HCT116 (cell line): ENCODE measurements around the gene TBKBP1. TPM values are rescaled to one million over a fixed set of nuclear protein-coding genes. Genes with fewer than 3 reads are reported as not detected.
A peak's percentile ranks its signal among the peaks of the same experiment; 100 is the strongest.

Source experiments
- ATAC-seq: fragments of 200-7000 bp; cut with Tn5 transposase; 2 replicates; pipeline ENCODE4 v1.9.1; 2020; ENCODE audit warnings: mild to moderate bottlenecking, moderate library complexity
- BruUV-seq: library from RNA; stranded (reverse); fragments of 400-500 nt; replicated peaks from 2 replicates; lab custom pipeline; 2021; lab: Mats Ljungman, UMichigan
- CTCF ChIA-PET: fragments of 300-600 bp; sonication (Branson Sonifier 250); formaldehyde crosslinking; loops from one replicate; lab custom pipeline; 2021; ENCODE audit warnings: antibody characterized with exemption; lab: Charles Lee
- POLR2A ChIA-PET: fragments of 300-600, 350-600 bp; sonication (Branson Sonifier 250); formaldehyde crosslinking; loops from one replicate; lab custom pipeline; 2021; ENCODE audit warnings: antibody characterized with exemption; lab: Charles Lee
- RAD21 ChIA-PET, 2 experiments: fragments of 300-600 bp; sonication (Branson Sonifier 250); formaldehyde crosslinking; loops; one replicate each; lab custom pipeline; 2023; ENCODE audit warnings: low total read pairs in 2 of 2; ENCODE audit not compliant: uncharacterized antibody in 2 of 2, unreplicated experiment in 2 of 2, low non-redundant PET in 1 of 2; lab: Charles Lee
- DNase-seq: peaks from one replicate; pipeline ENCODE4 v3.0.0-alpha.2; 2010; ENCODE audit warnings: low read depth, low spot score
- H2AFZ ChIP-seq: fragments of 200-600 bp; shearing (Covaris generic), sonication (generic); 2 replicates; pipeline ENCODE4 v1.6.1; 2017; ENCODE audit warnings: low read depth, mixed run types, mixed read lengths, antibody characterized with exemption, low read length; ENCODE audit not compliant: poor library complexity, severe bottlenecking
- H3K27ac ChIP-seq: 2 replicates; pipeline ENCODE4 v1.5.1; 2012; ENCODE audit warnings: low read depth, low read length
- H3K27me3 ChIP-seq: fragments of 200-600 bp; sonication (generic); 2 replicates; pipeline ENCODE4 v1.6.1; 2016; ENCODE audit warnings: mixed run types, low read length, mixed read lengths; ENCODE audit not compliant: insufficient read depth
- H3K36me3 ChIP-seq, 2 experiments: fragments of 200-500 bp in 1 of 2; fragments of 200-600 bp in 1 of 2; sonication (Bioruptor generic) in 1 of 2; sonication (generic) in 1 of 2; 2 replicates each; pipeline versions ENCODE4 v1.5.1 to v1.6.1; 2014 to 2016; ENCODE audit warnings: low read length in 2 of 2, inconsistent platforms in 1 of 2, mixed read lengths in 1 of 2, mixed run types in 1 of 2; ENCODE audit not compliant: insufficient read depth in 2 of 2, control insufficient read depth in 1 of 2
- H3K4me1 ChIP-seq, 2 experiments: fragments of 200-600 bp in 1 of 2; sonication (generic) in 1 of 2; 2 replicates each; pipeline versions ENCODE4 v1.5.1 to v1.6.1; 2012 to 2017; ENCODE audit warnings: low read length in 2 of 2, inconsistent platforms in 1 of 2, mild to moderate bottlenecking in 1 of 2, mixed read lengths in 1 of 2, mixed run types in 1 of 2, moderate library complexity in 1 of 2; ENCODE audit not compliant: insufficient read depth in 2 of 2, control insufficient read depth in 1 of 2
- H3K4me2 ChIP-seq: fragments of 200-600 bp; sonication (generic); 2 replicates; pipeline ENCODE4 v1.6.1; 2017; ENCODE audit warnings: mixed run types, low read length, mixed read lengths
- H3K4me3 ChIP-seq, 2 experiments: fragments of 200-600 bp in 1 of 2; sonication (generic) in 1 of 2; replicated peaks in 1 of 2; 2 replicates each; pipeline ENCODE4 v1.5.1; 2011 to 2016; ENCODE audit warnings: low read length in 2 of 2, control low read depth in 1 of 2, low read depth in 1 of 2, mild to moderate bottlenecking in 1 of 2, mixed read lengths in 1 of 2, mixed run types in 1 of 2
- H3K79me2 ChIP-seq: fragments of 200-600 bp; sonication (generic); 2 replicates; pipeline ENCODE4 v1.6.1; 2017; ENCODE audit warnings: mild to moderate bottlenecking, mixed run types, low read length, moderate library complexity, mixed read lengths; ENCODE audit not compliant: insufficient read depth
- H3K9ac ChIP-seq: fragments of 200-600 bp; sonication (generic); 2 replicates; pipeline ENCODE4 v1.6.1; 2016; ENCODE audit warnings: low read length, mixed read lengths
- H3K9me2 ChIP-seq: fragments of 200-600 bp; sonication (generic), shearing (Covaris generic); 2 replicates; pipeline ENCODE4 v1.6.1; 2017; ENCODE audit warnings: mixed run types, mild to moderate bottlenecking, moderate library complexity; ENCODE audit not compliant: insufficient read depth
- H3K9me3 ChIP-seq, 2 experiments: fragments of 200-500 bp in 1 of 2; fragments of 200-600 bp in 1 of 2; sonication (Bioruptor generic) in 1 of 2; sonication (generic) in 1 of 2; 2 replicates each; pipeline ENCODE4 v1.6.1; 2014 to 2017; ENCODE audit warnings: low read length in 2 of 2, mixed read lengths in 2 of 2, inconsistent platforms in 1 of 2, low read depth in 1 of 2, mild to moderate bottlenecking in 1 of 2, mixed run types in 1 of 2, moderate library complexity in 1 of 2; ENCODE audit not compliant: control insufficient read depth in 1 of 2, insufficient read depth in 1 of 2
- H4K20me1 ChIP-seq: fragments of 200-600 bp; sonication (generic), shearing (Covaris generic); 2 replicates; pipeline ENCODE4 v1.6.1; 2017; ENCODE audit warnings: mixed run types, mild to moderate bottlenecking, moderate library complexity; ENCODE audit not compliant: insufficient read depth
- CBX3 ChIP-seq: IDR thresholded peaks from 2 replicates; pipeline ENCODE4 v1.6.1; 2012; ENCODE audit warnings: low read depth
- CTCF ChIP-seq, 3 experiments: fragments of 200-600 bp in 1 of 3; sonication (generic) in 1 of 3; IDR thresholded peaks in 2 of 3; conservative IDR thresholded peaks in 1 of 3; 2 replicates each; pipeline ENCODE4 v1.5.1; 2012 to 2017; ENCODE audit warnings: low read depth in 2 of 3, low read length in 2 of 3, antibody characterized with exemption in 1 of 3, borderline replicate concordance in 1 of 3, control low read depth in 1 of 3, mild to moderate bottlenecking in 1 of 3, mixed read lengths in 1 of 3, mixed run types in 1 of 3, moderate library complexity in 1 of 3; ENCODE audit not compliant: insufficient read depth in 1 of 3
- SRF ChIP-seq: IDR thresholded peaks from 2 replicates; pipeline ENCODE4 v1.6.1; 2012; ENCODE audit warnings: low read depth
- ZFX ChIP-seq: fragments of 450-650 bp; IDR thresholded peaks from 2 replicates; pipeline ENCODE4 v1.6.1; 2017
- intact Hi-C: fragments of 100-400 bp; cut with micrococcal nuclease; formaldehyde crosslinking; loops from 2 replicates; pipeline ENCODE4 v1.10.0; 2022
- total RNA-seq: library from RNA; stranded (reverse); gene quantifications from one replicate; pipeline ENCODE4 v1.2.1, GENCODE V29; 2021; ENCODE audit not compliant: unreplicated experiment

TBKBP1 gene
- total RNA-seq, 1 experiment from 2014 or later = 12.4 TPM

GRCh38 chr17:47733047-47733673 is 39.2 kb downstream of the TBKBP1 start, which contains the start of gene TBX21:
TBX21 (plus strand) TSS chr17:47733236; CDS start chr17:47733455, 219 bp downstream.
- ChIA-PET CTCF (interaction anchor here (0.6 kb wide), 1 partner anchor 8 kb away, joined by 3 read pairs; no protein-coding TSS in a partner anchor), RAD21 (no interaction called here)
- Histone ChIP-seq H3K36me3 (no peaks in the 10 kb centered on the region), H3K4me2 (peak within 1 kb of the TSS; percentile 64), H3K9me3 (no peaks in the 10 kb centered on the region), H3K27me3 (peaks cover 6% of the 10 kb centered on the region; the same call in 1 of the 2 replicates), H4K20me1 (no peaks in the 10 kb centered on the region)
- peak; percentile 97 for ATAC-seq
- DNase-seq = peak; percentile 44
- TF ChIP-seq SRF = no peak
- TF ChIP-seq CTCF (IDR thresholded peaks at IDR 0.05 in 2 of 3, conservative IDR thresholded peaks at IDR 0.05 in 1 of 3; ENCODE audit: borderline replicate concordance in 1 of 3, insufficient read depth in 1 of 3, low read depth in 2 of 3, low read length in 2 of 3) = peak; percentile 41 to 49 (median 49); a peak in 4 of 6 replicates
- no peak for TF ChIP-seq ZFX
- no peak for TF ChIP-seq CBX3
- TF ChIP-seq, all 23 proteins: peak for 1
- peak within 1 kb of the TSS in 1 of 2 experiments; percentile 19; a peak in 1 of 4 replicates for H3K4me3 ChIP-seq
- H3K79me2 ChIP-seq = no peaks in the 10 kb centered on the region
- intact Hi-C loops = loop anchor here (5.0 kb wide), 1 partner anchor 69 kb away; no protein-coding TSS in a partner anchor
- no peaks in the 10 kb centered on the region for H3K9me2 ChIP-seq
- POLR2A ChIA-PET = no interaction called here
- BruUV-seq = no TSS peak
- H3K27ac ChIP-seq = no peak within 1 kb of the TSS
- H2AFZ ChIP-seq = peak within 1 kb of the TSS; percentile 61
- peaks cover 0 to 9% of the 10 kb centered on the region in 2 experiments; a peak in 2 of 4 replicates for H3K4me1 ChIP-seq
- H3K9ac ChIP-seq = no peak within 1 kb of the TSS
